K562 (cell line): ENCODE results near the gene EFHC1. TPM values are rescaled to one million over a fixed set of nuclear protein-coding genes. Genes with fewer than 3 reads are reported as not detected.

ENCODE experiments used
- REST ChIP-seq, 2 experiments: fragments of 450-650 bp; formaldehyde crosslinking in 1 of 2; IDR thresholded peaks; 2 replicates each; pipeline versions ENCODE4 v1.4.0 to v1.6.1; 2014 to 2020; ENCODE audit warnings: mild to moderate bottlenecking in 2 of 2, borderline replicate concordance in 1 of 2, low read depth in 1 of 2
- SRSF7 ChIP-seq: fragments of 200-400 bp; formaldehyde crosslinking; optimal IDR thresholded peaks from 2 replicates; pipeline ENCODE3; 2017; ENCODE audit warnings: mild to moderate bottlenecking, low read depth, low read length
- VEZF1 ChIP-seq: fragments of 200-800 bp; sonication (Bioruptor generic); IDR thresholded peaks from 2 replicates; pipeline ENCODE4 v1.6.1; 2017; ENCODE audit warnings: missing genetic modification characterization, missing compliant biosample characterization
- polyA plus RNA-seq, 8 experiments: library from polyadenylated mRNA; depleted of rRNA in 4 of 8; stranded (reverse) in 5 of 8; unstranded in 3 of 8; fragments of >200 nt; fragmentation: Nextera tagmentation in 2 of 8; fragmentation: Illumina TruSeq in 1 of 8; extraction: Ambion mirVana in 2 of 8; extraction: Trizol in 1 of 8; gene quantifications; 2 replicates each; pipeline versions ENCODE4 v1.2.1 to v1.2.3, GENCODE V29; 2011 to 2014; ENCODE audit warnings: inconsistent platforms in 1 of 8, missing spikeins in 1 of 8
- total RNA-seq, 7 experiments: library from RNA; depleted of rRNA in 6 of 7; stranded (reverse); fragments of >200 nt in 6 of 7; fragmentation: Illumina TruSeq in 2 of 7; extraction: Trizol in 2 of 7; gene quantifications; 2 replicates each; pipeline versions ENCODE4 v1.2.1 to v1.2.3, GENCODE V29; 2011 to 2021; ENCODE audit warnings: low replicate concordance in 1 of 7

The EFHC1 gene
- total and polyA plus RNA-seq, 9 of the 15 experiments (the other 6 are each of a cell fraction or from before 2014, with no cell fraction given) = 9.5 to 31.0 (median 14.9) TPM

- TF ChIP-seq REST (IDR thresholded peaks at IDR 0.05; ENCODE audit: borderline replicate concordance) (0 out of 2 replicates have a peak, but pooled peaks have one; percentile 3), REST (CRISPR knock-in tag; IDR thresholded peaks at IDR 0.05; ENCODE audit: low read depth) (no peak), SRSF7 (no peak), VEZF1 (CRISPR knock-in tag) (no peak; the same call in 1 of the 2 replicates)
Observed at GRCh38 chr6:52389264-52389625, 30.9 kb upstream of the EFHC1 start (continued).
